Stimulated activated CD8-positive, alpha-beta memory T cell treated with anti-CD3 and anti-CD28 coated beads, Interleukin-12 subunit alpha, Interleukin-12 subunit beta, amount 100 ng/mL, for 1 hour (primary cell): Measurements from ENCODE around the gene CREBRF.
"Not testable (repeated sequence)": the region's sequence is repeated elsewhere in the genome, so short reads cannot be mapped to it uniquely, and the experiment has no call there.

Experiments
- DNase-seq: peaks from one replicate; pipeline ENCODE4 v3.0.0-alpha.2; 2020; ENCODE audit warnings: low read depth

Gene CREBRF

GRCh38 chr5:173035904-173036707 is 20.0 kb upstream of the CREBRF start:
- no peak for DNase-seq

DNA sequence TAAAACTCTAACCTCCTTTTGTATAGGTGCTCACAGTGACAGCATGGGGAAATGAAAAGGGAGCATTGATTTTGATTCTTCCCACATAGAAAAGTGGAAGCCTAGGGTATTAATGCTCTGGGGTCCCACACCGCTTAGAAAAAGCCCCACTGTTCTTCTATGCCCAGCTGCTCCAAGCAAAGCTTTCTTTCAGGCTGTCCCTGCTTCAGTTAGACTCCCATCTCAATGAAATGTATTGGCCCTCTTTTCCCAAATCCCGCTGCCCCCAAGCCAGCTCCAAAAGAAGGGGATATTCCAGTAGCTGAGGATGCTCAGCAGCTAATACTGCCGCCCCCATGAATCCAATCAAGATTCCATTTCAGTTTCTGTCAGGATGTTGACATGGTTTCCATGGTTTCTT is 17.0 kb upstream of the CREBRF start:
- no peak for DNase-seq

DNA sequence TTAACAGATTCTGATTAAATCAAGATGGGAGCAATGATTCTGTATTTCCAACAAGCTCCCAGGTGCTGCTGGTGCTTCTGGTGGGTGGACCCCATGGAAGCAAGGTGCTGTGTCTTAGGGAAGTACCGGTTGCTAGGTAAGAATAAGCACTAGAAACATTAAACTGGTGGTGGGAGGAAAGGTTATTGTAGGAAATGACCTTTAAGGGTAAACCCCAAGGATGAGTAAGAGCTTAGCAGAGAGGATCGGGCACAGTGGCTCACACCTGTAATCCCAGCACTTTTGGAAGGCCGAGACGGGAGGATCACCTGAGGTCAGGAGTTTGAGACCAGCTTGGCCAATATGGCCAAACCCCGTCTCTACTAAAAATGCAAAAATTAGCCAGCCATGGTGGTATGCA is 16.2 kb upstream of the CREBRF start:
- DNase-seq = no peak

GRCh38 chr5:173041881-173042762 is 14.0 kb upstream of the CREBRF start:
- no peak for DNase-seq

DNA sequence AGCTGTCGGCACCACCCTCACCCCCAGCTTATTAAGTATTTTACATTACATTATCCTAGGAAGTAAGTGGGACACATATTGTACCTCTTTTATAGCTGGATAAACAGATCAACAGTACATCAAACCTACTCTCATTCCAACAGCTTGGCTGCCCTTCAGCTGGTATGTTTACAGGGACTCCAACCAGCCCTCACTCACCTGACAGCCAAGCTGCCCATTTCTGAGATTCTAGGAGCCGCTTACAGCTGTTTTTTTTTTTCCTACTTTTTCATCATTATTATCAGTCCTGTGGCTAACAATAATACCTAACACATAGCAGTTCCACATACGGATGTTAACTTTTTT is 13.4 kb upstream of the CREBRF start:
- no peak for DNase-seq

DNA sequence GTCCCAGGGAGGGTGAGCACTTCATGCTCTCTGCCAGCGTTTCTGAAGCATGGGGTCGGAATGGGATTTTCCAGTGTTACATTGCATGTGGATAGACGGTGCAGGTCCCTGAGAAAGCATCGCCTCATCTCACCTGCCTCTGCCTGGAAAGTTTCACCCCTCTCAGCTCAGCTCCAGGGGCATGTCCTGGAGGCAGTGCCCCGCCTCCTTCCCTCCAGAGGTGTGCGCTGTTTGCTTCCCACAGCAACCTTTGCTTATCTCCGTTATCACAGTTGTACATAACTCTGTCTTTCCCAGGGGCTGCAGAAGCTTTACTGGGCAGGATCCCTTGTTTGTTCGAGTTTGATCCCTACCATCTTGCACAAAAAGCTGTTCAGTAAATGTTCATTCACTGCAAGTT is 10.7 kb upstream of the CREBRF start:
- DNase-seq = no peak

DNA sequence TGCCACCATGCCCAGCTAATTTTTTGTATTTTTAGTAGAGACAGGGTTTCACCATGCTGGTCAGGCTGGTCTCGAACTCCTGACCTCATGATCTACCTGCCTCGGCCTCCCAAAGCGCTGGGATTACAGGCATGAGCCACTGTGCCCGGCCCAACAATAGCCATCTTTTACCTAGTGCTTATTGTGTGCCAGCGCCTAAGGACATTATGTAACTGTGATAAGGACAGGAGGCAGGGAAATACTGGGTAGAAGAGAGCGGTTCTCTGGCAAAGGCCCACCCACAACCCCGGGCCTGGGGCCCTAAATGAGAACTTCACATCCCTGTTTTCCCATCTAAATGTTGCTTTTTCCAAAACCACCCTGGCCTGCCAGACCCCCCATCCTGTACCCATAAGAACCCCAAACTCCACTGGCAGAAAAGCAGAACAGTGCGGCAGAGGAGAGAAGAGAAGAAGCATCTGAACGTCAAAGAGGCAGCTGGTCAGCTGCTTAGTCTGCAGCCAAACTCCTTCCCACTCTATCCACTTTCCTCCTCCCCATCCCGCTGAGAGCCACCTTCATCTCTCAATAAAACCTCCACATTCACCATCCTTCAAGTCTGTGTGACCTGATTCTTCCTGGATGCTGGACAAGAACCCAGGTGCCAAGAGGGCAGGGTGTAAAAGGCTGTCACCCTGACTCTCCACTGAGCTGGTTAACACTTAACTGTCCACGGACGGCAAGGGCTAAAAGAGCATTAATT is 8.9 kb upstream of the CREBRF start:
- DNase-seq = not testable (repeated sequence)

DNA sequence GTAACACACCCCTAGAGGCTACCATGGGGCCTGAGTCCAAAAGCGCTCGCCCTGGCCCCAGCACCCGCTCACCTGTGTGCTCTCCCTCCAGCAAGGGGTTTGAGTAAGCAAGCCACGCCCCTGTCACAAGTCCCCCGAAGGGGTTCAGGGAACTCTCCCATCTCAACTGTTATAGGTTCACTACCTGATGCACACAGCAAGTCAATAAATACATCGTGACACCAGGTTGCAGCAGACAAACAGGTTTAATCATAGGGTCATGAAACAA is 8.4 kb upstream of the CREBRF start:
- no peak for DNase-seq

DNA sequence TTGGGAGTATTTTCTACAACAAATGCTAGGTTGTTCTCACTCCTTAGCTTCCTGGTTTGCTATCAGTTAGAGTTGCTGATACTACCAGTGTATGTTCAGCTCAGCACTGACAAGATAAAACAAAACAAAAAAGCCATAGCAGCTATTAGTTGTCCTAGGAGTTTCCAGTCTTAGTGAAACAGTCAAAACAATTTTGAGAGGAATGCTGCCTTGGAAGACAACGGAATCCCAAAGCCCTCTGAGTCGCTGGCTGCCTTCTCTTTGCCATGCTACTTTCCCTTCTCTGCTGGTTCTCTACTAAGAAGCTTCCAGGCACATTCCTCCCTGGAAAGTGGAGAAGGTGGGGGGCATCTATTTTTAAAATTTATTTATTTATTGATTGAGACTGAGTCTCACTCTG is 5.4 kb upstream of the CREBRF start:
- DNase-seq = no peak

DNA sequence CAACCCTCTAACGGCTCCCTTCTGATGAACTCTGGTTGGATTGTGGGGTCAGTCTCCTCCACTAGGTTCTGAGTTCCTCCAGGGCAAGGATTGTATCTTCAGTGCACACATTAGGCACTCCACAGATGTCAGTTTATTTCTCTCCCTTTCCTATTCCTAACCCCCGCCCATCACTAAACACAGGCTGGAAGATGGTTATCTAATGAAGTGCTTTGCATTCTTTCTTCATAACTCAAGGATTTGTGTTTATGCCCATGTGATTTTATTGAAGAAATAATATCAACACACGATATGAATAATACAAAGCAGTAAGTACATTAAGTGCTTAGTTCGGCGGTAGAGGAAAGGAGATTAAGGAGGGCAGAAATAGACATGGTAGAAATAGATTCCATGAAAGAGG is 4.4 kb upstream of the CREBRF start:
- DNase-seq = no peak

DNA sequence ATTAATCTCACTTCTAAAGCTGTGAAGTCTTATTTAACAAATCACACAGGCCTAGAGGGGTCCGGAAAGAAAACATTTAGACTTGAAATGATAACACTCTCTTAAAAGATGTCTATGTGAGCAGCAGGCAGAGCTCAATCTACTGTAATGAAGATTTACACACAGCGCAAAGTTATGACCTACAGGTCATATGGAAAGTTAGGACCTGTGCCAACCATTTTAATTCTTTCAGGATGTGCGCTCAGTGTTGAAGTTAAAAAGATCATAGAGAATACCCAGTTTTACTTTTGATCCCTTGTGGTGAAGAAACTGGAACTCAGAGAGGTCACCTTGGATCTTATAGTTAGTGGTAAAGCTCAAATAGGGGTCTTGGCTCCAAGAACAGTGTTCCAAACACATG is 3.1 kb upstream of the CREBRF start:
- no peak for DNase-seq

- DNase-seq = no peak
Measured at GRCh38 chr5:173055042-173055721, 970 bp upstream of the CREBRF start.

- DNase-seq = no peak
Measured at GRCh38 chr5:173055722-173055982, 500 bp upstream of the CREBRF start.

DNA sequence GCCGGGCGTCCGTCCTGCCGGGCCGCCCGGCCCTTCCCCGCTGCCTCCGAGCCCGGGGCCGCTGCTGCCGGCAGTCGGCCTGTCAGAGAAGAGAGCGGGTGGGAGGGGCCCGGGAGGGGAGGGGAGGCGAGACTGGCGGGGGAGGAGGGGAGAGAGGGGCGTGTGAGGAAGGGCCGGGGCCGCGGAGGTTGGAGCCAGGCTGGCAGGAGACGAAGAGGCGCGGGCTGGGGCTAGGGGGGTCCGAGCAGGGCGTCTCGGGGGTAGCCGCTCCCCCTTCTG is 570 bp downstream of the CREBRF start:
- no peak for DNase-seq

DNA sequence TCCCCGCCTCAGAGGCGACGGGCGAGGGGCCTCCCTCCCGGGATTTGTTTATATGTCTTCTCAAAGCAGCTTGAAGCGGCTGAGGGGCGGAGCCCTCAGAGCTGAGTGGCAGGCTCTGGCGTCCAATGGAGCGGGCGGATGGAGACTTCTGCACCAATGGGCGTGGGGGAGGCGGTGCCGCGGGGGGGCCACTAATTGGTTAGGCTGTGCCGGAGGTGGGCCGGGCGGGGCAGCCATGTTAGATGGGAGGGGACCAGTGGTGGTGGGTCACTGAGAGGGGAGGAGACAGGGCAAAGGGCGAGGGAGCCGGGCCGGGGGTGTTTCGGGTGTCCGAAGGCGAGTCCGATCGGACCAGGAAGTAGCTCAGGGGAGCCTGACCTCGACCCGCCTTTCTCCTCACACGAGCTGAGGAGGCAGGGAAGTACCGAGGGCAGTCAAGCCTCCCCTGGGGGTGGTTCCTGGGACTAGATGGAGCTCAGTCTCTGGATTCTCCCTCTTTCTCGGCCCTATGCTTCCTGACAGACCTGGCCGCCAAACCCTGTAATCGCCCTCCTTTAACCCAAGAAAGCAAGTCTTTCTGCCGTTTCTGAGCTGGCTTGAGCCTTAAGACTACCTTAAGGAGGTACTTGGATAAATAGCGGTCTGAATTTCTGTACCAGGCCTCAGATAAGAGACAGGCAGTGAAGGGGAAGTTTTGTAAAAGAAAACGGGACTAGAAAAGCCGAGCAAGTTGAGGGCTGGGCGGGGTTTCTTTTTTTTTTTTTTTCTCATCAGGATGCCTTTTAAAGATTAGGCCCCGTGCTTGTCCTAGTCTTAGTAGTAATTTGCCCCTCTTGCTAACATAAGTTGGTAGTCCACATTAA is 1.1 kb downstream of the CREBRF start:
- peak; percentile 97 for DNase-seq

GRCh38 chr5:173062141-173062540 is 6.0 kb downstream of the CREBRF start:
- no peak for DNase-seq

DNA sequence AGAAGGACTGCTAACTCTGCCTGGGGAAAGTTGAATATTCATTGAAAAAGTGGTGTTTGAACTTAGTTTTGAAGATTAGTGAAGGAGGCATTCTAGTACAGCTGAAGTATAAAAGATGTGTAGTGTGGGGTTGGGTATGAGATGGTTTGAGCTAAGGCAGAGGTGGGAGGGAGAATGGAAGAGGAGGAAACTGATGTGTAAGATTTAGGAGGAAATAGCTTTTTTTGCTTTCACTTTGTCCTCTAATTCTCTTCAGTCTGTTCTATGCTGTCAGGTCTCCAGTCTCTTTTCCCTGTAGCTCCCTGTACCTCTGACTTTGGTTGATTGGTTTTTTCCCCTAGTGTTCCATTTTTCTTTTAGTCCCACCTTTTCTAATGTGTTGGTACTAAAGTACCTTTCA is 9.0 kb downstream of the CREBRF start:
- no peak for DNase-seq

DNA sequence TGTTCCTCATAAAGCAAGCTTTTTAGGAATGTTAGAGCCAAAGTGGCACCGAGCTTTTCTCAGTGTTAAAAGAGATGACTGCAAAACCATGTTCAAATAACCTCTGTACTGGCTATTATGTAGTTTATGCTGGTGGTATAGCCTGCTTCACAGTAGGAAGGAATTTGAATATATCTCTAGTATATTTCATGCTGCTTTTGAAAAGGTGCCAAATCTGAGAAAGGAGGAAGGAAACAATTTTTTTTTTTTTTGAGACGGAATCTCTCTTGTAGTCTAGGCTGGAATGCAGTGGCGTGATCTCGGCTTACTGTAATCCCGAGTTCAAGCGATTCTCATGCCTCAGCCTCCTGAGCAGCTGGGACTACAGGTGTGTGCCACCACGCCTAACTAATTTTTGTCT is 13.5 kb downstream of the CREBRF start:
- DNase-seq = no peak

DNA sequence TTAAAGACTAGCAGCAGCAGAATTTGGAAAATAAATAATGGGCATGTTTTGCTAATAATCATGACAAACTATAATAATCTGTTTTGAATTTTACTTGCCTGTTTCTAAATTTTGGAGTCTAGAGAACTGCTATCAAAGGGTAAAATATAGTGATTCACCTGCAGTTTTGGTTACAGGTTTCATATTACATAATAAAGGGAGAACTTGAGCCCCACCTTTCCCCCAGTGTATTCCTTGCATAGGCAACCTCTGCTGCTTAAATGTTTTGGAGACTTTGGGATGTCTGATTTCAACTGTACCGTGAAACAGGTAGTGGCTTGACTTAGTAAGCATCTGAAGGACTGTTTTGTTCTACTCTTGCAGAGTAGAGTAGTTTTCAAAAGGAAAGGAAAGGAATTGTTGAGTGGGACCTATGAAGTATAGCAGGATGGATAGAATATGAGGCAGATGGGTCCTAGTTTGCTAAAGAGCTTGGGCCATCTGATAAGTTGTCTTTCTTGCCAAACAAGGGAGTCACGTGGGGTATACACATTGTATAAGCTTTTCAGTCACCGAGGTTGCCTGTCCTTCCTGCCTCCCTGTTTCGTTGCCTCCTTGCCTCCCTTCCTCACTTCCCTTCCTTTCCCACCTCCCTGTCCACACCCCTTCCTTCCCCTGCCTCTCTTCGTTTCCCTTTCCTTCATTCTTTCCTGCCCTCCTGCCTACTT is 19.1 kb downstream of the CREBRF start:
- DNase-seq = no peak

- no peak for DNase-seq
Measured at GRCh38 chr5:173075970-173076369, 19.8 kb downstream of the CREBRF start.

DNA sequence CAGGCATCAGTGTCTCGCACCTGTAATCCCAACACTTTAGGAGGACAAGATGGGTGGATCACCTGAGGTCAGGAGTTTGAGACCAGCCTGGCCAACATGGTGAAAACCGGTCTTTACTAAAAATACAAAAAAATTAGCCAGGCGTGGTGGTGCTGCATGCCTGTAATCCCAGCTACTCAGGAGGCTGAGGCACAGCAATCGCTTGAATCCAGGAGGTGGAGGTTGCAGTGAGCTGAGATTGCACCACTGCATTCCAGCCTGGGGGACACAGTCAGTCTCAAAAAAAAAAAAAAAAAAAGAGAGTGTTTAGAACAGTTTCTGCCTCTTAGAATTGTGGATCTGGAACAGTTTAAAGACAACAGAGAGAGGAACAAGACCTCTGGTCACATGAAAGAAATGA is 20.3 kb downstream of the CREBRF start:
- DNase-seq = not testable (repeated sequence)
